CD8-positive, alpha-beta memory T cell (primary cell): ENCODE measurements around the gene CD209. TPM values are rescaled to one million over a fixed set of nuclear protein-coding genes. Genes with fewer than 3 reads are reported as not detected.

ENCODE experiments used
- CTCF ChIA-PET: fragments of 350-600 bp; sonication (Branson Sonifier 250); formaldehyde crosslinking; loops from one replicate; lab custom pipeline; 2021; ENCODE audit warnings: antibody characterized with exemption; lab: Charles Lee
- POLR2A ChIA-PET: fragments of 350-600 bp; sonication (Branson Sonifier 250); formaldehyde crosslinking; loops from one replicate; lab custom pipeline; 2021; ENCODE audit warnings: antibody characterized with exemption; lab: Charles Lee
- DNase-seq, 5 donors: peaks; one replicate each; pipeline versions ENCODE4 v3.0.0 to v3.0.0-alpha.2; 2020 to 2022; ENCODE audit warnings: mixed read lengths in 1 of 5
- H3K27ac ChIP-seq: one replicate; pipeline ENCODE4 v1.7.0; 2013; ENCODE audit warnings: low read depth, mild to moderate bottlenecking, low read length, moderate library complexity
- H3K27me3 ChIP-seq: 2 replicates; pipeline ENCODE4 v1.7.0; 2013; ENCODE audit warnings: low read length, mild to moderate bottlenecking; ENCODE audit not compliant: insufficient read depth, poor library complexity, severe bottlenecking
- H3K36me3 ChIP-seq: 2 replicates; pipeline ENCODE4 v1.7.0; 2013; ENCODE audit warnings: mild to moderate bottlenecking, low read length, moderate library complexity; ENCODE audit not compliant: insufficient read depth
- H3K4me1 ChIP-seq: 2 replicates; pipeline ENCODE4 v1.7.0; 2013; ENCODE audit warnings: mild to moderate bottlenecking, low read length, moderate library complexity; ENCODE audit not compliant: insufficient read depth
- H3K4me3 ChIP-seq: 2 replicates; pipeline ENCODE4 v1.7.0; 2013; ENCODE audit warnings: mild to moderate bottlenecking, low read length
- H3K9me3 ChIP-seq: 2 replicates; pipeline ENCODE4 v1.7.0; 2013; ENCODE audit warnings: mild to moderate bottlenecking, low read length
- H3K27ac Mint-ChIP-seq, 8 donors: one replicate each; pipeline ENCODE4 v1.8.0; 2020 to 2021; ENCODE audit warnings: mixed read lengths in 8 of 8, mild to moderate bottlenecking in 6 of 8, inconsistent platforms in 3 of 8, moderate library complexity in 3 of 8
- H3K27me3 Mint-ChIP-seq, 2 donors: one replicate each; pipeline ENCODE4 v1.8.0; 2020 to 2021; ENCODE audit warnings: mixed read lengths in 2 of 2, mild to moderate bottlenecking in 1 of 2, moderate library complexity in 1 of 2
- H3K36me3 Mint-ChIP-seq, 3 donors: one replicate each; pipeline ENCODE4 v1.8.0; 2020 to 2021; ENCODE audit warnings: mixed read lengths in 3 of 3, inconsistent platforms in 1 of 3, mild to moderate bottlenecking in 1 of 3
- H3K4me1 Mint-ChIP-seq, 3 donors: one replicate each; pipeline ENCODE4 v1.8.0; 2020 to 2021; ENCODE audit warnings: mixed read lengths in 3 of 3, inconsistent platforms in 1 of 3, mild to moderate bottlenecking in 1 of 3
- H3K4me3 Mint-ChIP-seq, 7 donors: one replicate each; pipeline ENCODE4 v1.8.0; 2020 to 2021; ENCODE audit warnings: mixed read lengths in 7 of 7, mild to moderate bottlenecking in 6 of 7, moderate library complexity in 4 of 7, inconsistent platforms in 2 of 7
- H3K9me3 Mint-ChIP-seq, 5 donors: one replicate each; pipeline ENCODE4 v1.8.0; 2020 to 2022; ENCODE audit warnings: mixed read lengths in 5 of 5, mild to moderate bottlenecking in 3 of 5, moderate library complexity in 2 of 5, inconsistent platforms in 1 of 5
- polyA plus RNA-seq: library from polyadenylated mRNA; unstranded; fragments of 300-500 nt; fragmentation: Illumina TruSeq; gene quantifications from one replicate; pipeline ENCODE4 v1.2.3, GENCODE V29; 2021
- total RNA-seq, 2 experiments: library from RNA; stranded (reverse); gene quantifications; one replicate each; pipeline ENCODE4 v1.2.3, GENCODE V29; 2021

Gene CD209
- total and polyA plus RNA-seq, 3 experiments from 2014 or later = 0.16 to 0.28 TPM; not detected in 1

GRCh38 chr19:7788933-7789323 lies 41.6 kb upstream of the CD209 start:
- Histone ChIP-seq H3K9me3 (no peaks in the 10 kb centered on the region), H3K36me3 (no peaks in the 10 kb centered on the region), H3K27ac (no peak overlapping the region), H3K4me3 (peak overlapping the region; percentile 19), H3K27me3 (peaks cover 4% of the 10 kb centered on the region), H3K4me1 (peaks cover 8% of the 10 kb centered on the region)
- H3K36me3 Mint-ChIP-seq = peaks cover 0 to 11% (median 0%) of the 10 kb centered on the region in 3 donors
- peaks cover 35 to 40% of the 10 kb centered on the region in 2 donors for H3K27me3 Mint-ChIP-seq
- peaks cover 2 to 12% (median 5%) of the 10 kb centered on the region in 5 donors for H3K9me3 Mint-ChIP-seq
- POLR2A ChIA-PET = no interaction called here
- CTCF ChIA-PET = interaction anchor here (1.3 kb wide), 1 partner anchor 108 kb away, joined by 3 read pairs; the partner anchor contains the start of gene TRAPPC5
- no peak for DNase-seq
- peaks cover 0 to 11% (median 3%) of the 10 kb centered on the region in 3 donors for H3K4me1 Mint-ChIP-seq
- peak overlapping the region in 2 of 7 donors; percentile 32 to 54 for H3K4me3 Mint-ChIP-seq
- no peak overlapping the region for H3K27ac Mint-ChIP-seq

- peak in 1 of 5 donors; percentile 4 for DNase-seq
- H3K36me3 ChIP-seq = no peaks in the 10 kb centered on the region
- peak overlapping the region in 1 of 7 donors; percentile 59 for H3K4me3 Mint-ChIP-seq
- POLR2A ChIA-PET = no interaction called here
- peaks cover 0 to 9% (median 5%) of the 10 kb centered on the region in 5 donors for H3K9me3 Mint-ChIP-seq
- peaks cover 0 to 11% (median 3%) of the 10 kb centered on the region in 3 donors for H3K4me1 Mint-ChIP-seq
- CTCF ChIA-PET = interaction anchor here (1.3 kb wide), 1 partner anchor 107 kb away, joined by 3 read pairs; the partner anchor contains the start of gene TRAPPC5
- H3K36me3 Mint-ChIP-seq = peaks cover 0 to 11% (median 0%) of the 10 kb centered on the region in 3 donors
- H3K4me3 ChIP-seq = no peak overlapping the region
- no peaks in the 10 kb centered on the region for H3K9me3 ChIP-seq
- peaks cover 8% of the 10 kb centered on the region for H3K4me1 ChIP-seq
- H3K27me3 ChIP-seq = peaks cover 4% of the 10 kb centered on the region
- no peak overlapping the region for H3K27ac Mint-ChIP-seq
- no peak overlapping the region for H3K27ac ChIP-seq
- peaks cover 39 to 46% of the 10 kb centered on the region in 2 donors for H3K27me3 Mint-ChIP-seq
These were observed 41.0 kb upstream of the CD209 start for GRCh38 chr19:7788178-7788932.

GRCh38 chr19:7787602-7788177 lies 40.4 kb upstream of the CD209 start:
- Mint-ChIP-seq H3K4me3 (no peak overlapping the region), H3K27me3 (peaks cover 42 to 49% of the 10 kb centered on the region in 2 donors), H3K9me3 (peaks cover 0 to 9% (median 5%) of the 10 kb centered on the region in 5 donors), H3K27ac (no peak overlapping the region), H3K4me1 (peaks cover 0 to 11% (median 3%) of the 10 kb centered on the region in 3 donors), H3K36me3 (peaks cover 0 to 9% (median 0%) of the 10 kb centered on the region in 3 donors)
- H3K27me3 ChIP-seq = peaks cover 4% of the 10 kb centered on the region
- H3K36me3 ChIP-seq = no peaks in the 10 kb centered on the region
- no peaks in the 10 kb centered on the region for H3K9me3 ChIP-seq
- H3K27ac ChIP-seq = no peak overlapping the region
- H3K4me3 ChIP-seq = no peak overlapping the region
- H3K4me1 ChIP-seq = peaks cover 8% of the 10 kb centered on the region
- POLR2A ChIA-PET = no interaction called here
- DNase-seq = no peak
- CTCF ChIA-PET = no interaction called here

GRCh38 chr19:7787141-7787540 lies 39.8 kb upstream of the CD209 start:
- H3K4me1 Mint-ChIP-seq = peaks cover 0 to 11% (median 3%) of the 10 kb centered on the region in 3 donors
- CTCF ChIA-PET = no interaction called here

GRCh38 chr19:7784856-7785255 lies 37.5 kb upstream of the CD209 start:
- Histone ChIP-seq H3K4me3 (no peak overlapping the region), H3K9me3 (no peaks in the 10 kb centered on the region), H3K27me3 (no peaks in the 10 kb centered on the region), H3K27ac (no peak overlapping the region), H3K36me3 (no peaks in the 10 kb centered on the region), H3K4me1 (peaks cover 8% of the 10 kb centered on the region)
- Mint-ChIP-seq H3K27me3 (peaks cover 40 to 55% of the 10 kb centered on the region in 2 donors), H3K36me3 (peaks cover 0 to 3% (median 0%) of the 10 kb centered on the region in 3 donors), H3K27ac (no peak overlapping the region), H3K9me3 (peaks cover 0 to 7% (median 3%) of the 10 kb centered on the region in 5 donors), H3K4me3 (no peak overlapping the region), H3K4me1 (peaks cover 0 to 11% (median 3%) of the 10 kb centered on the region in 3 donors)
- ChIA-PET POLR2A (no interaction called here), CTCF (no interaction called here)
- no peak for DNase-seq

More at GRCh38 chr19:7787141-7787540, 39.8 kb upstream of the CD209 start:
- POLR2A ChIA-PET = no interaction called here
- Histone ChIP-seq H3K36me3 (no peaks in the 10 kb centered on the region), H3K4me1 (peaks cover 8% of the 10 kb centered on the region), H3K4me3 (no peak overlapping the region), H3K27ac (no peak overlapping the region), H3K9me3 (no peaks in the 10 kb centered on the region), H3K27me3 (peaks cover 4% of the 10 kb centered on the region)
- H3K36me3 Mint-ChIP-seq = peaks cover 0 to 4% (median 0%) of the 10 kb centered on the region in 3 donors
- no peak overlapping the region for H3K27ac Mint-ChIP-seq
- peaks cover 42 to 44% of the 10 kb centered on the region in 2 donors for H3K27me3 Mint-ChIP-seq
- H3K9me3 Mint-ChIP-seq = peaks cover 0 to 7% (median 3%) of the 10 kb centered on the region in 5 donors
- no peak overlapping the region for H3K4me3 Mint-ChIP-seq
- DNase-seq = no peak

GRCh38 chr19:7783991-7784423 lies 36.7 kb upstream of the CD209 start:
- Mint-ChIP-seq H3K36me3 (peaks cover 0 to 3% (median 0%) of the 10 kb centered on the region in 3 donors), H3K4me3 (no peak overlapping the region), H3K4me1 (peaks cover 0 to 7% (median 2%) of the 10 kb centered on the region in 3 donors), H3K27me3 (peaks cover 37 to 50% of the 10 kb centered on the region in 2 donors), H3K27ac (no peak overlapping the region), H3K9me3 (peaks cover 0 to 7% (median 3%) of the 10 kb centered on the region in 5 donors)
- no peaks in the 10 kb centered on the region for H3K36me3 ChIP-seq
- CTCF ChIA-PET = interaction anchor here (1.3 kb wide), 1 partner anchor 16 kb away, joined by 3 read pairs; no protein-coding TSS in a partner anchor
- no peak overlapping the region for H3K27ac ChIP-seq
- H3K4me3 ChIP-seq = no peak overlapping the region
- H3K27me3 ChIP-seq = no peaks in the 10 kb centered on the region
- no peaks in the 10 kb centered on the region for H3K9me3 ChIP-seq
- H3K4me1 ChIP-seq = peaks cover under 1% of the 10 kb centered on the region
- POLR2A ChIA-PET = no interaction called here
- no peak for DNase-seq

GRCh38 chr19:7781157-7781556 lies 33.8 kb upstream of the CD209 start:
- Mint-ChIP-seq H3K27me3 (peaks cover 26 to 47% of the 10 kb centered on the region in 2 donors), H3K36me3 (peaks cover 0 to 3% (median 0%) of the 10 kb centered on the region in 3 donors), H3K4me1 (no peaks in the 10 kb centered on the region), H3K9me3 (peaks cover 0 to 7% (median 3%) of the 10 kb centered on the region in 5 donors), H3K4me3 (no peak overlapping the region), H3K27ac (no peak overlapping the region)
- H3K4me1 ChIP-seq = no peaks in the 10 kb centered on the region
- H3K4me3 ChIP-seq = no peak overlapping the region
- ChIA-PET POLR2A (no interaction called here), CTCF (no interaction called here)
- no peaks in the 10 kb centered on the region for H3K36me3 ChIP-seq
- H3K27me3 ChIP-seq = no peaks in the 10 kb centered on the region
- no peak overlapping the region for H3K27ac ChIP-seq
- no peaks in the 10 kb centered on the region for H3K9me3 ChIP-seq
- DNase-seq = no peak
